NB4 (cell line): ENCODE measurements around the gene KCNG2.

Source experiments
- DNase-seq: peaks from one replicate; pipeline ENCODE4 v3.0.0; 2010; ENCODE audit warnings: low read depth
- H3K4me3 ChIP-seq: one replicate; pipeline ENCODE4 v1.5.1; 2011; ENCODE audit warnings: mild to moderate bottlenecking, low read depth, low read length, moderate library complexity
- CTCF ChIP-seq: IDR thresholded peaks from one replicate; pipeline ENCODE4 v1.5.1; 2012; ENCODE audit warnings: low read depth, low read length
- MAX ChIP-seq: IDR thresholded peaks from 2 replicates; pipeline ENCODE4 v1.6.1; 2011; ENCODE audit warnings: low read depth, low read length
- MYC ChIP-seq: IDR thresholded peaks from 2 replicates; pipeline ENCODE4 v1.6.1; 2011; ENCODE audit warnings: low read depth, low read length
- POLR2A ChIP-seq: IDR thresholded peaks from 2 replicates; pipeline ENCODE4 v1.6.1; 2011; ENCODE audit warnings: mild to moderate bottlenecking; ENCODE audit not compliant: insufficient read length; ENCODE audit errors: extremely low read depth

KCNG2 gene

GRCh38 chr18:79766308-79766707 lies 31.4 kb upstream of the KCNG2 start:
- no peak for DNase-seq
- H3K4me3 ChIP-seq = no peak overlapping the region
- TF ChIP-seq MYC = no peak
- TF ChIP-seq POLR2A = no peak
- TF ChIP-seq MAX = no peak
- TF ChIP-seq CTCF = no peak

GRCh38 chr18:79768745-79769144 lies 29.0 kb upstream of the KCNG2 start:
- DNase-seq = no peak
- no peak overlapping the region for H3K4me3 ChIP-seq
- TF ChIP-seq CTCF (no peak), POLR2A (no peak), MAX (no peak), MYC (no peak)

GRCh38 chr18:79769698-79770500 lies 27.8 kb upstream of the KCNG2 start:
- no peak for TF ChIP-seq CTCF
- no peak for TF ChIP-seq MYC
- no peak for TF ChIP-seq POLR2A
- TF ChIP-seq MAX = no peak
- no peak for DNase-seq
- no peak overlapping the region for H3K4me3 ChIP-seq

- no peak overlapping the region for H3K4me3 ChIP-seq
- TF ChIP-seq MYC = no peak
- no peak for TF ChIP-seq POLR2A
- TF ChIP-seq MAX = no peak
- no peak for TF ChIP-seq CTCF
- no peak for DNase-seq
Measured at GRCh38 chr18:79770501-79770815, 27.3 kb upstream of the KCNG2 start.

- no peak for TF ChIP-seq MAX
- no peak for TF ChIP-seq POLR2A
- TF ChIP-seq CTCF = no peak
- TF ChIP-seq MYC = no peak
- DNase-seq = no peak
- no peak overlapping the region for H3K4me3 ChIP-seq
Measured at GRCh38 chr18:79770826-79771225, 26.9 kb upstream of the KCNG2 start.
